Neural cell (in vitro differentiated cells): ENCODE results near the gene AKR1B15. TPM values are rescaled to one million over a fixed set of nuclear protein-coding genes. Genes with fewer than 3 reads are reported as not detected.

ENCODE experiments used
- H2AFZ ChIP-seq: fragments of 200-600, 300-800 bp; sonication (generic), shearing (Covaris generic); 2 replicates; pipeline ENCODE4 v1.6.0; 2014; ENCODE audit warnings: low read depth, mild to moderate bottlenecking, antibody characterized with exemption, low read length, moderate library complexity
- H3F3A ChIP-seq: fragments of 200-600 bp; shearing (Covaris generic); 2 replicates; pipeline ENCODE4 v1.6.1; 2016; ENCODE audit warnings: mild to moderate bottlenecking, moderate library complexity, mixed read lengths, antibody characterized with exemption, low read length; ENCODE audit not compliant: insufficient read depth, poor library complexity, severe bottlenecking
- H3K27ac ChIP-seq: fragments of 200-600, 300-800 bp; sonication (generic), shearing (Covaris generic); 2 replicates; pipeline ENCODE4 v1.5.1; 2014; ENCODE audit warnings: mild to moderate bottlenecking, low read length, moderate library complexity
- H3K27me3 ChIP-seq: fragments of 300-800, 200-600 bp; sonication (generic), shearing (Covaris generic); 2 replicates; pipeline ENCODE4 v1.6.0; 2014; ENCODE audit warnings: mild to moderate bottlenecking, low read depth, low read length, moderate library complexity; ENCODE audit not compliant: insufficient read depth
- H3K36me3 ChIP-seq: fragments of 300-800, 200-600 bp; sonication (generic), shearing (Covaris generic); 2 replicates; pipeline ENCODE4 v1.5.1; 2014; ENCODE audit warnings: mild to moderate bottlenecking, antibody characterized with exemption, low read length, moderate library complexity; ENCODE audit not compliant: insufficient read depth
- H3K4me2 ChIP-seq: fragments of 300-800, 200-600 bp; sonication (generic), shearing (Covaris generic); 2 replicates; pipeline ENCODE4 v1.6.0; 2014; ENCODE audit warnings: mild to moderate bottlenecking, low read length
- H3K4me3 ChIP-seq: fragments of 300-800, 200-600 bp; sonication (generic), shearing (Covaris generic); 2 replicates; pipeline ENCODE4 v1.5.1; 2014; ENCODE audit warnings: mild to moderate bottlenecking, low read length, moderate library complexity
- H3K79me2 ChIP-seq: fragments of 200-600 bp; shearing (Covaris generic); replicated peaks from 2 replicates; pipeline ENCODE4 v1.6.0; 2014; ENCODE audit warnings: mild to moderate bottlenecking, low read length, moderate library complexity; ENCODE audit not compliant: insufficient read depth
- H3K9ac ChIP-seq: fragments of 300-800, 200-600 bp; sonication (generic), shearing (Covaris generic); 2 replicates; pipeline ENCODE4 v1.6.1; 2016; ENCODE audit warnings: mild to moderate bottlenecking, low read length, mixed read lengths
- H3K9me2 ChIP-seq: fragments of 200-600 bp; shearing (Covaris generic); 2 replicates; pipeline ENCODE4 v1.6.1; 2016; ENCODE audit warnings: mild to moderate bottlenecking, low read length, mixed read lengths; ENCODE audit not compliant: insufficient read depth
- H3K9me3 ChIP-seq: fragments of 200-600, 300-800 bp; sonication (generic), shearing (Covaris generic); 2 replicates; pipeline ENCODE4 v1.6.1; 2016; ENCODE audit warnings: mild to moderate bottlenecking, mixed run types, low read length, moderate library complexity, mixed read lengths
- H4K20me1 ChIP-seq: fragments of 200-600 bp; shearing (Covaris generic); 2 replicates; pipeline ENCODE4 v1.6.1; 2016; ENCODE audit warnings: mild to moderate bottlenecking, mixed run types; ENCODE audit not compliant: insufficient read depth
- EP300 ChIP-seq: fragments of 450-650 bp; conservative IDR thresholded peaks from 2 replicates; pipeline ENCODE4 v1.6.1; 2014; ENCODE audit warnings: antibody characterized with exemption, mild to moderate bottlenecking, moderate library complexity; ENCODE audit not compliant: poor library complexity, severe bottlenecking
- EZH2 ChIP-seq: fragments of 200-600, 300-800 bp; shearing (Covaris generic), sonication (generic); IDR thresholded peaks from 2 replicates; pipeline ENCODE4 v1.6.1; 2014; ENCODE audit warnings: antibody characterized with exemption, low read length, borderline replicate concordance, mild to moderate bottlenecking; ENCODE audit not compliant: insufficient read depth, poor library complexity, severe bottlenecking
- MXI1 ChIP-seq: fragments of 450-650 bp; conservative IDR thresholded peaks from 2 replicates; pipeline ENCODE4 v1.6.1; 2014; ENCODE audit warnings: antibody characterized with exemption, mild to moderate bottlenecking; ENCODE audit not compliant: poor library complexity, severe bottlenecking
- POLR2AphosphoS5 ChIP-seq: IDR thresholded peaks from 2 replicates; pipeline ENCODE4 v1.6.1; 2012
- RAD21 ChIP-seq: fragments of 450-650 bp; conservative IDR thresholded peaks from 2 replicates; pipeline ENCODE4 v1.6.1; 2014; ENCODE audit warnings: antibody characterized with exemption, mild to moderate bottlenecking, moderate library complexity
- SMC3 ChIP-seq: fragments of 450-650 bp; conservative IDR thresholded peaks from 2 replicates; pipeline ENCODE4 v1.6.1; 2014; ENCODE audit warnings: antibody characterized with exemption, mild to moderate bottlenecking, moderate library complexity; ENCODE audit not compliant: poor library complexity
- TAF1 ChIP-seq: IDR thresholded peaks from 2 replicates; pipeline ENCODE4 v1.6.1; 2012; ENCODE audit warnings: low read depth
- polyA plus RNA-seq: library from polyadenylated mRNA; depleted of rRNA; stranded (reverse); fragments of >200 nt; gene quantifications from 2 replicates; pipeline ENCODE4 v1.2.3, GENCODE V29; 2014
- TF ChIP-seq, protein P1 (sequence below): IDR thresholded peaks from 2 replicates; pipeline ENCODE4 v1.6.1; 2012; ENCODE audit warnings: borderline replicate concordance
- TF ChIP-seq, protein P2 (sequence below): fragments of 450-650 bp; IDR thresholded peaks from 2 replicates; pipeline ENCODE4 v1.5.1; 2014; ENCODE audit warnings: antibody characterized with exemption, mild to moderate bottlenecking, moderate library complexity; ENCODE audit not compliant: poor library complexity, severe bottlenecking

The AKR1B15 gene
- polyA plus RNA-seq, 1 donor from 2014 or later, result not detected

DNA sequence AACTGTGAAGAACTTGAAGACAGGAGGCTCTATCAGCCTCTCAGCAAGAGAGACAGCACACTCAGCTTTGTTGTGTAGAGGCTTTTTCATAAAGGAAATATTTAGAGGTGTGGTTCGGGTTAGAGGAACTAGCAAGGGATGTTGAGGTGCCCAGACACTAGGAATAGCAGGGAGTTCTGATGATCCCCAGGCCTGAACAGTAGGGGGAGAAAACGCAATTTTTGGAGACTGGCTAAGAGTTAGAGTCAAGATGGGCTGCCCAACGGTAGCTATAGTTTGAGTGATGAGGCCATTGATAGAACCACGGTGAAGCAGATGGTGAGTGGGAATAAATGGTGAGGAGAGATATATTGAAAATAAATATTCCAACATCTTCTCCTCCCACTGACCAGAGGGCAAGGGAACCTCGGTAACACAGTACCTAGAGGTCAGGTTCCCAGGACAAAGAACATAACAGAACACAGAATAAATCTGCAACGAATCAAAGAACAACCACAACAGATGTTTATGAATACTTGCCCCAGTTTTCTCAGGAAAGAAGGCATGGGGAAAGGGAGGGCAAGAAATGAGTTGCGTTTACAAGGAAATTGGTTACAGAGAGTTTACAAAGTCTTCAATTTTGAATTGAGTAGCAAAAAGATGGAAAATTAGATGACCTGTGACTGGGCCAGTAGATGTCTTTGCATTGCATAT, 73.5 kb downstream of the AKR1B15 start:
- Histone ChIP-seq H3K79me2 (no peaks in the 10 kb centered on the region), H2AFZ (no peak overlapping the region), H3K4me3 (no peak overlapping the region), H3K36me3 (no peaks in the 10 kb centered on the region), H3K9ac (no peak overlapping the region), H3K9me3 (no peaks in the 10 kb centered on the region), H3K27ac (no peak overlapping the region), H3K4me2 (no peak overlapping the region), H3F3A (no peaks in the 10 kb centered on the region), H4K20me1 (no peaks in the 10 kb centered on the region), H3K9me2 (no peaks in the 10 kb centered on the region), H3K27me3 (no peaks in the 10 kb centered on the region)
- TF ChIP-seq MXI1, result no peak
- TF ChIP-seq, protein P1, sequence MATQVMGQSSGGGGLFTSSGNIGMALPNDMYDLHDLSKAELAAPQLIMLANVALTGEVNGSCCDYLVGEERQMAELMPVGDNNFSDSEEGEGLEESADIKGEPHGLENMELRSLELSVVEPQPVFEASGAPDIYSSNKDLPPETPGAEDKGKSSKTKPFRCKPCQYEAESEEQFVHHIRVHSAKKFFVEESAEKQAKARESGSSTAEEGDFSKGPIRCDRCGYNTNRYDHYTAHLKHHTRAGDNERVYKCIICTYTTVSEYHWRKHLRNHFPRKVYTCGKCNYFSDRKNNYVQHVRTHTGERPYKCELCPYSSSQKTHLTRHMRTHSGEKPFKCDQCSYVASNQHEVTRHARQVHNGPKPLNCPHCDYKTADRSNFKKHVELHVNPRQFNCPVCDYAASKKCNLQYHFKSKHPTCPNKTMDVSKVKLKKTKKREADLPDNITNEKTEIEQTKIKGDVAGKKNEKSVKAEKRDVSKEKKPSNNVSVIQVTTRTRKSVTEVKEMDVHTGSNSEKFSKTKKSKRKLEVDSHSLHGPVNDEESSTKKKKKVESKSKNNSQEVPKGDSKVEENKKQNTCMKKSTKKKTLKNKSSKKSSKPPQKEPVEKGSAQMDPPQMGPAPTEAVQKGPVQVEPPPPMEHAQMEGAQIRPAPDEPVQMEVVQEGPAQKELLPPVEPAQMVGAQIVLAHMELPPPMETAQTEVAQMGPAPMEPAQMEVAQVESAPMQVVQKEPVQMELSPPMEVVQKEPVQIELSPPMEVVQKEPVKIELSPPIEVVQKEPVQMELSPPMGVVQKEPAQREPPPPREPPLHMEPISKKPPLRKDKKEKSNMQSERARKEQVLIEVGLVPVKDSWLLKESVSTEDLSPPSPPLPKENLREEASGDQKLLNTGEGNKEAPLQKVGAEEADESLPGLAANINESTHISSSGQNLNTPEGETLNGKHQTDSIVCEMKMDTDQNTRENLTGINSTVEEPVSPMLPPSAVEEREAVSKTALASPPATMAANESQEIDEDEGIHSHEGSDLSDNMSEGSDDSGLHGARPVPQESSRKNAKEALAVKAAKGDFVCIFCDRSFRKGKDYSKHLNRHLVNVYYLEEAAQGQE, result no peak
- no peak for TF ChIP-seq EZH2
- no peak for TF ChIP-seq RAD21
- TF ChIP-seq, protein P2, sequence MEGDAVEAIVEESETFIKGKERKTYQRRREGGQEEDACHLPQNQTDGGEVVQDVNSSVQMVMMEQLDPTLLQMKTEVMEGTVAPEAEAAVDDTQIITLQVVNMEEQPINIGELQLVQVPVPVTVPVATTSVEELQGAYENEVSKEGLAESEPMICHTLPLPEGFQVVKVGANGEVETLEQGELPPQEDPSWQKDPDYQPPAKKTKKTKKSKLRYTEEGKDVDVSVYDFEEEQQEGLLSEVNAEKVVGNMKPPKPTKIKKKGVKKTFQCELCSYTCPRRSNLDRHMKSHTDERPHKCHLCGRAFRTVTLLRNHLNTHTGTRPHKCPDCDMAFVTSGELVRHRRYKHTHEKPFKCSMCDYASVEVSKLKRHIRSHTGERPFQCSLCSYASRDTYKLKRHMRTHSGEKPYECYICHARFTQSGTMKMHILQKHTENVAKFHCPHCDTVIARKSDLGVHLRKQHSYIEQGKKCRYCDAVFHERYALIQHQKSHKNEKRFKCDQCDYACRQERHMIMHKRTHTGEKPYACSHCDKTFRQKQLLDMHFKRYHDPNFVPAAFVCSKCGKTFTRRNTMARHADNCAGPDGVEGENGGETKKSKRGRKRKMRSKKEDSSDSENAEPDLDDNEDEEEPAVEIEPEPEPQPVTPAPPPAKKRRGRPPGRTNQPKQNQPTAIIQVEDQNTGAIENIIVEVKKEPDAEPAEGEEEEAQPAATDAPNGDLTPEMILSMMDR, result no peak
- TF ChIP-seq POLR2AphosphoS5, result no peak
- TF ChIP-seq TAF1, result no peak
- no peak for TF ChIP-seq SMC3
- TF ChIP-seq EP300, result no peak

DNA sequence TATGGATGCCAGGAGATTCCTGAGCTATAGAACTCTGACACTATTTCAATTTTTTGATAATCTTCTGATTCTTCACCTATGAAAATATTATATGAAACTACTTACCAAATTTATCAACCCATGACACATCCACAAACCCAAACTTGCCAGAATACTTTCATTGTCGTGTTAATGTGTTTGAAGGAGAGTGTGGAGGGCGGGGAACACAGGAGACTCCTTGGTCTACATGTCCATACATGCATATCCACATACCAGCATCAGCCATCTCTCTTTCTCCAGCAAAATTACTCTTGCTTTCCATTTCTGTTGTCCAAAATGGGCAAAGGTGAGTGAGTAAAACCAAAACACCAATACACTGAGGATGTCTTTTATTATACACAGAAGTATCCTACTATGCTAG, 74.3 kb downstream of the AKR1B15 start:
- H3K4me2 ChIP-seq, result no peak overlapping the region
- TF ChIP-seq, protein P1, result no peak
- TF ChIP-seq POLR2AphosphoS5 (no peak), SMC3 (no peak), MXI1 (no peak), EP300 (no peak), RAD21 (no peak), TAF1 (no peak), EZH2 (no peak)
- TF ChIP-seq, protein P2, result no peak
- H3K79me2 ChIP-seq, result no peaks in the 10 kb centered on the region
- H3F3A ChIP-seq, result no peaks in the 10 kb centered on the region
- no peaks in the 10 kb centered on the region for H4K20me1 ChIP-seq
- H3K27me3 ChIP-seq, result no peaks in the 10 kb centered on the region
- H3K4me3 ChIP-seq, result no peak overlapping the region
- no peak overlapping the region for H2AFZ ChIP-seq
- no peak overlapping the region for H3K9ac ChIP-seq
- no peaks in the 10 kb centered on the region for H3K9me2 ChIP-seq
- H3K36me3 ChIP-seq, result no peaks in the 10 kb centered on the region
- no peaks in the 10 kb centered on the region for H3K9me3 ChIP-seq
- no peak overlapping the region for H3K27ac ChIP-seq
